Right atrium auricular region (tissue), 2 donors: ENCODE data around the gene HLA-G. TPM values are rescaled to one million over a fixed set of nuclear protein-coding genes. Genes with fewer than 3 reads are reported as not detected.
A peak's percentile ranks its signal among the peaks of the same experiment; 100 is the strongest.

Source experiments
- DNase-seq: peaks from one replicate; pipeline ENCODE4 v3.0.0-alpha.2; 2019; ENCODE audit warnings: low spot score
- H3K27ac ChIP-seq, 2 donors: fragments of 200-600 bp; sonication (generic); 1 replicate in 1 of 2; 2 replicates in 1 of 2; pipeline ENCODE4 v1.5.1; 2016 to 2019
- H3K27me3 ChIP-seq, 2 donors: fragments of 200-600 bp; sonication (generic); one replicate each; pipeline versions ENCODE4 v1.5.1 to v1.6.0; 2017 to 2019
- H3K36me3 ChIP-seq: fragments of 200-600 bp; sonication (generic); one replicate; pipeline ENCODE4 v1.5.1; 2016
- H3K4me1 ChIP-seq, 2 donors: fragments of 200-600 bp; sonication (generic); one replicate each; pipeline versions ENCODE4 v1.5.1 to v1.6.0; 2017 to 2019
- H3K4me3 ChIP-seq, 2 donors: fragments of 200-600 bp; sonication (generic); 1 replicate in 1 of 2; 2 replicates in 1 of 2; pipeline ENCODE4 v1.5.1; 2017 to 2019; ENCODE audit warnings: mild to moderate bottlenecking in 1 of 2, moderate library complexity in 1 of 2
- H3K9me3 ChIP-seq, 2 donors: fragments of 200-600 bp; sonication (generic); one replicate each; pipeline ENCODE4 v1.5.1; 2019
- CTCF ChIP-seq, 2 donors: fragments of 200-600 bp; sonication (generic); IDR thresholded peaks; one replicate each; pipeline ENCODE4 v1.5.1; 2019; ENCODE audit warnings: antibody characterized with exemption in 2 of 2
- total RNA-seq, 2 donors: library from RNA; depleted of rRNA; stranded (reverse); fragments of >200 nt; gene quantifications; one replicate each; pipeline ENCODE4 v1.1.0, GENCODE V29; 2016

The HLA-G gene
- total RNA-seq, 2 donors from 2014 or later = not detected

- no peaks in the 10 kb centered on the region for H3K36me3 ChIP-seq
- H3K27me3 ChIP-seq = peaks cover 0 to 3% of the 10 kb centered on the region in 2 donors
- no peak overlapping the region for H3K4me3 ChIP-seq
- H3K9me3 ChIP-seq = no peaks in the 10 kb centered on the region
- H3K27ac ChIP-seq = no peak overlapping the region
- DNase-seq = no peak
- no peak for TF ChIP-seq CTCF (IDR thresholded peaks at IDR 0.05)
- H3K4me1 ChIP-seq = no peaks in the 10 kb centered on the region
Observed at GRCh38 chr6:29858006-29858405, 30.4 kb downstream of the HLA-G start.

GRCh38 chr6:29861521-29862255, 34.1 kb downstream of the HLA-G start:
- no peak for DNase-seq

DNA sequence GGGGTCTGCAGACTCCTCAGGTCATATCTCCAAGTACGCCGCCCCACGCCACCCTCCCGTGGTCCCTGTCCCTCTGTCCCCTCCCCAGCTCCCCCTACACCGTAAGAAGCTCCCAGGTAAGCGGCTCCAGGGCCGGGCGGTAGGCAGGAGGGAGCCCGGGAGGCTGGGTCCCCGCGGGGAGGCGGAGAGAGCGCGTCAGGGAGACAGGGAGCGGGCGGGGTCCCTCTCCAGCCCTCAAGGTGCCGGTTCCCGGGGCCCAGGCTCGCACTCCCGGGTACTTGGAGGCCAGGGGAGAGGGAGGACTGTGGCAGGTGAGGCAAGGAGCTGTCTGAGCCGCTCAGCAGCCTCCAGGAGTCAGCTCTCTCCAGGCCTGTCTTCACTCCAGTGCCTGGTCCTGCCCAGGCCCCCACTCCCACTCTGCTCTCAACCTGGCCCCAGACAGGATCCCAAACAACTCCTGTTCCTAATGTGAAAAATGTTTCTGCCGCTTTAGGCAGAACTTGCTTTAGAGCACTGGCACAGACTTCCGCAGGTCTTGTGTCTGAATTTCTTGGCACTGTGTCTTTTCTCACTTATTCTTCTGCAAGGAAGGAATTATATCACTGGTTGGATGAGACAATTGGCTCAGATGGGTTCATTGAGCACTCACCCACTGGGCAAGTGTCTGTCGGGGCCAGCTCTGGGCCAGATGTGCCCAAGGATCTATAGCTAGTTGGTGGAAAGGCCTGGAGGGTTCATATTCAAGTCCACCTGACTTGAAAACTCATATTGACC, 36.6 kb downstream of the HLA-G start:
- Histone ChIP-seq H3K27ac (no peak overlapping the region), H3K4me3 (peak overlapping the region in 1 of 2 donors; percentile 11), H3K9me3 (no peaks in the 10 kb centered on the region), H3K27me3 (peaks cover 0 to 3% of the 10 kb centered on the region in 2 donors), H3K4me1 (peaks cover 0 to 4% of the 10 kb centered on the region in 2 donors), H3K36me3 (no peaks in the 10 kb centered on the region)
- no peak for DNase-seq
- no peak for TF ChIP-seq CTCF (IDR thresholded peaks at IDR 0.05)

More at GRCh38 chr6:29861521-29862255, 34.1 kb downstream of the HLA-G start:
- Histone ChIP-seq H3K9me3 (no peaks in the 10 kb centered on the region), H3K4me3 (no peak overlapping the region), H3K27me3 (peaks cover 0 to 3% of the 10 kb centered on the region in 2 donors), H3K36me3 (no peaks in the 10 kb centered on the region), H3K27ac (no peak overlapping the region), H3K4me1 (peaks cover 0 to 4% of the 10 kb centered on the region in 2 donors)
- TF ChIP-seq CTCF (IDR thresholded peaks at IDR 0.05) = no peak

- peaks cover 0 to 3% of the 10 kb centered on the region in 2 donors for H3K27me3 ChIP-seq
- TF ChIP-seq CTCF (IDR thresholded peaks at IDR 0.05) = no peak
- no peak for DNase-seq
Observed at GRCh38 chr6:29865631-29866030, 38.0 kb downstream of the HLA-G start.

GRCh38 chr6:29870104-29870503, 42.5 kb downstream of the HLA-G start:
- no peak for DNase-seq
- Histone ChIP-seq H3K27ac (no peak overlapping the region), H3K9me3 (no peaks in the 10 kb centered on the region), H3K27me3 (no peaks in the 10 kb centered on the region), H3K4me3 (no peak overlapping the region), H3K4me1 (no peaks in the 10 kb centered on the region), H3K36me3 (no peaks in the 10 kb centered on the region)
- TF ChIP-seq CTCF (IDR thresholded peaks at IDR 0.05) = no peak

More at GRCh38 chr6:29865631-29866030, 38.0 kb downstream of the HLA-G start:
- H3K27ac ChIP-seq = no peak overlapping the region
- H3K9me3 ChIP-seq = no peaks in the 10 kb centered on the region
- H3K36me3 ChIP-seq = no peaks in the 10 kb centered on the region
- peaks cover 0 to 4% of the 10 kb centered on the region in 2 donors for H3K4me1 ChIP-seq
- H3K4me3 ChIP-seq = no peak overlapping the region
